ENCODE data around the gene ASXL1. TPM values are rescaled to one million over a fixed set of nuclear protein-coding genes. Genes with fewer than 3 reads are reported as not detected.

ASXL1 gene
- polyA plus RNA-seq, 2 of the 4 experiments (the other 2 are of a cell fraction) = 35.7 to 36.0 TPM

- H3K27ac ChIP-seq = peak overlapping the region; percentile 6 to 36; a peak in 2 of 6 replicates
- no peak for FAIRE-seq
- no peak for DNase-seq (ENCODE audit: low read depth in 1 of 2, low spot score in 1 of 2)
Observed at GRCh38 chr20:32368925-32369324, 10.8 kb downstream of the ASXL1 start.

GRCh38 chr20:32370897-32371296, 12.8 kb downstream of the ASXL1 start:
- 78% methylated on average over 2 of the region's 2 CpGs for WGBS (ENCODE audit: missing lambda C conversion rate)
- ATAC-seq (no peak), DNase-seq (ENCODE audit: low read depth in 1 of 2, low spot score in 1 of 2) (no peak), FAIRE-seq (no peak)
- Histone ChIP-seq H3K4me3 (no peak overlapping the region), H3K4me2 (no peak overlapping the region), H3K4me1 (peaks cover 40% of the 10 kb centered on the region), H3K9me3 (no peaks in the 10 kb centered on the region), H3K27ac (no peak overlapping the region)
- POLR2A ChIA-PET = interaction anchor here (0.6 kb wide), 1 partner anchor 314 kb away, joined by 3 read pairs; no protein-coding TSS in a partner anchor
- CTCF ChIA-PET = interaction anchor here (1.4 kb wide), 1 partner anchor 35 kb away, joined by 4 read pairs; no protein-coding TSS in a partner anchor
- TF ChIP-seq EP300 (IDR thresholded peaks at IDR 0.05) = no peak
- no peak for TF ChIP-seq CHD2 (IDR thresholded peaks at IDR 0.05; ENCODE audit: low read length, partially characterized antibody)
- TF ChIP-seq CHD4 (IDR thresholded peaks at IDR 0.05; ENCODE audit: borderline replicate concordance) = no peak
- TF ChIP-seq CTCF (IDR thresholded peaks at IDR 0.05) = no peak
- no peak for TF ChIP-seq JUN (IDR thresholded peaks at IDR 0.05)
- TF ChIP-seq POLR2A (IDR thresholded peaks at IDR 0.05; ENCODE audit: low read length) = no peak
- TF ChIP-seq ZFP36 (IDR thresholded peaks at IDR 0.05; ENCODE audit: borderline replicate concordance, partially characterized antibody) = no peak
- TF ChIP-seq HDAC2 (IDR thresholded peaks at IDR 0.05) = no peak
- no peak for TF ChIP-seq MAFK (IDR thresholded peaks at IDR 0.05; ENCODE audit: partially characterized antibody)
- TF ChIP-seq ESRRA (IDR thresholded peaks at IDR 0.05; ENCODE audit: borderline replicate concordance, low read length) = no peak
- no peak for TF ChIP-seq BCL3 (IDR thresholded peaks at IDR 0.05)

More at GRCh38 chr20:32368925-32369324, 10.8 kb downstream of the ASXL1 start:
- Histone ChIP-seq H3K4me2 (peak overlapping the region; percentile 60), H3K9me3 (no peaks in the 10 kb centered on the region), H3K4me1 (peaks cover 48% of the 10 kb centered on the region), H3K4me3 (no peak overlapping the region)
- TF ChIP-seq RCOR1 (IDR thresholded peaks at IDR 0.05; ENCODE audit: low read depth, low read length) = no peak
- TF ChIP-seq HOXA7 (CRISPR knock-in tag; IDR thresholded peaks at IDR 0.05) = no peak
- no peak for TF ChIP-seq POLR2A (IDR thresholded peaks at IDR 0.05; ENCODE audit: low read length)
- TF ChIP-seq KDM5A (IDR thresholded peaks at IDR 0.05) = no peak
- no peak for TF ChIP-seq CHD2 (IDR thresholded peaks at IDR 0.05; ENCODE audit: low read length, partially characterized antibody)
- no peak for TF ChIP-seq HES2 (IDR thresholded peaks at IDR 0.05)
- no peak for TF ChIP-seq NPAS2 (CRISPR knock-in tag; IDR thresholded peaks at IDR 0.05; ENCODE audit: borderline replicate concordance)
- no peak for TF ChIP-seq RNF2 (IDR thresholded peaks at IDR 0.05; ENCODE audit: borderline replicate concordance, low read depth)
- no peak for TF ChIP-seq EHF (CRISPR knock-in tag; IDR thresholded peaks at IDR 0.05)
- TF ChIP-seq JUNB (IDR thresholded peaks at IDR 0.05) = no peak
- TF ChIP-seq SREBF2 (IDR thresholded peaks at IDR 0.05) = no peak
- no peak for TF ChIP-seq ZSCAN20 (CRISPR knock-in tag; IDR thresholded peaks at IDR 0.05)
- TF ChIP-seq, protein P1, sequence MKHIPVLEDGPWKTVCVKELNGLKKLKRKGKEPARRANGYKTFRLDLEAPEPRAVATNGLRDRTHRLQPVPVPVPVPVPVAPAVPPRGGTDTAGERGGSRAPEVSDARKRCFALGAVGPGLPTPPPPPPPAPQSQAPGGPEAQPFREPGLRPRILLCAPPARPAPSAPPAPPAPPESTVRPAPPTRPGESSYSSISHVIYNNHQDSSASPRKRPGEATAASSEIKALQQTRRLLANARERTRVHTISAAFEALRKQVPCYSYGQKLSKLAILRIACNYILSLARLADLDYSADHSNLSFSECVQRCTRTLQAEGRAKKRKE (CRISPR knock-in tag; IDR thresholded peaks at IDR 0.05; ENCODE audit: low read depth) = no peak
- ChIA-PET POLR2A (no interaction called here), CTCF (no interaction called here)
- WGBS (ENCODE audit: missing lambda C conversion rate) = 89% methylated on average over 6 of the region's 6 CpGs
- no peak for ATAC-seq
